Osteoblast (primary cell): ENCODE data around the gene SIRT3. TPM values are rescaled to one million over a fixed set of nuclear protein-coding genes. Genes with fewer than 3 reads are reported as not detected.
"Not testable (repeated sequence)": the region's sequence is repeated elsewhere in the genome, so short reads cannot be mapped to it uniquely, and the experiment has no call there.

Source experiments
- DNase-seq: peaks from one replicate; pipeline ENCODE4 v3.0.0; 2011; ENCODE audit warnings: low spot score, mixed read lengths; ENCODE audit not compliant: insufficient read length; ENCODE audit errors: missing footprints
- H2AFZ ChIP-seq: 2 replicates; pipeline ENCODE4 v1.6.0; 2011; ENCODE audit warnings: mild to moderate bottlenecking, low read length
- H3K27ac ChIP-seq: 2 replicates; pipeline ENCODE4 v1.5.1; 2011; ENCODE audit warnings: mild to moderate bottlenecking, low read depth, low read length, moderate library complexity
- H3K27me3 ChIP-seq: 2 replicates; pipeline ENCODE4 v1.6.0; 2012; ENCODE audit warnings: mild to moderate bottlenecking, control low read depth, inconsistent platforms, low read length, moderate library complexity; ENCODE audit not compliant: insufficient read depth
- H3K36me3 ChIP-seq: 2 replicates; pipeline ENCODE4 v1.5.1; 2011; ENCODE audit warnings: mild to moderate bottlenecking, low read length, control low read depth, moderate library complexity; ENCODE audit not compliant: insufficient read depth
- H3K4me1 ChIP-seq: 2 replicates; pipeline ENCODE4 v1.5.1; 2011; ENCODE audit warnings: mild to moderate bottlenecking, low read length, control low read depth, moderate library complexity; ENCODE audit not compliant: insufficient read depth
- H3K4me2 ChIP-seq: 2 replicates; pipeline ENCODE4 v1.6.0; 2011; ENCODE audit warnings: mild to moderate bottlenecking, low read length; ENCODE audit not compliant: insufficient read depth
- H3K4me3 ChIP-seq: fragments of 200-600 bp; sonication (generic); 3 replicates; pipeline ENCODE4 v1.5.1; 2012; ENCODE audit warnings: mild to moderate bottlenecking, low read length, inconsistent platforms; ENCODE audit not compliant: insufficient read depth
- H3K79me2 ChIP-seq: 2 replicates; pipeline ENCODE4 v1.6.0; 2012; ENCODE audit warnings: mild to moderate bottlenecking, low read length, control low read depth, inconsistent platforms; ENCODE audit not compliant: insufficient read depth
- H3K9me3 ChIP-seq: 2 replicates; pipeline ENCODE4 v1.5.1; 2011; ENCODE audit warnings: low read depth, low read length, control low read depth
- H4K20me1 ChIP-seq: 2 replicates; pipeline ENCODE4 v1.6.0; 2012; ENCODE audit warnings: mild to moderate bottlenecking, low read length, control low read depth; ENCODE audit not compliant: insufficient read depth
- CTCF ChIP-seq: IDR thresholded peaks from 2 replicates; pipeline ENCODE4 v1.5.1; 2011; ENCODE audit warnings: mild to moderate bottlenecking, low read depth, low read length, moderate library complexity; ENCODE audit errors: extremely low read depth
- total RNA-seq: library from RNA; depleted of rRNA; stranded (reverse); fragments of >200 nt; gene quantifications from 2 replicates; pipeline ENCODE4 v1.2.3, GENCODE V29; 2012

SIRT3 gene
- total RNA-seq, 1 donor: 11.2 TPM

- not testable (repeated sequence) for H4K20me1 ChIP-seq, H3K36me3 ChIP-seq, H3K4me2 ChIP-seq, DNase-seq, H3K4me3 ChIP-seq, H3K79me2 ChIP-seq, H3K27me3 ChIP-seq, H3K9me3 ChIP-seq, H3K4me1 ChIP-seq, H2AFZ ChIP-seq, H3K27ac ChIP-seq
- peak; percentile 26 for TF ChIP-seq CTCF
Measured at GRCh38 chr11:191490-192478, 44.4 kb downstream of the SIRT3 start.

GRCh38 chr11:190546-190945 is 45.6 kb downstream of the SIRT3 start:
- not testable (repeated sequence) for H3K36me3 ChIP-seq, H3K27me3 ChIP-seq, H3K4me1 ChIP-seq, H3K9me3 ChIP-seq, H3K27ac ChIP-seq, H3K79me2 ChIP-seq, H2AFZ ChIP-seq, H3K4me2 ChIP-seq, DNase-seq, H4K20me1 ChIP-seq, H3K4me3 ChIP-seq

- H3K4me1 ChIP-seq, H3K4me3 ChIP-seq, H3K27me3 ChIP-seq, H3K79me2 ChIP-seq, H3K36me3 ChIP-seq, H3K9me3 ChIP-seq, H2AFZ ChIP-seq, H3K27ac ChIP-seq, H3K4me2 ChIP-seq, H4K20me1 ChIP-seq, DNase-seq: not testable (repeated sequence)
Measured at GRCh38 chr11:189843-190311, 46.3 kb downstream of the SIRT3 start.

- H3K4me3 ChIP-seq, H3K4me1 ChIP-seq, H3K79me2 ChIP-seq: not testable (repeated sequence)
Measured at GRCh38 chr11:189200-189783, 46.9 kb downstream of the SIRT3 start.

GRCh38 chr11:180242-180641 is 55.9 kb downstream of the SIRT3 start:
- DNase-seq, H3K4me2 ChIP-seq, H3K27me3 ChIP-seq, H3K36me3 ChIP-seq, H2AFZ ChIP-seq, H3K79me2 ChIP-seq, H3K9me3 ChIP-seq, H4K20me1 ChIP-seq, H3K4me1 ChIP-seq, H3K27ac ChIP-seq, H3K4me3 ChIP-seq: not testable (repeated sequence)

More at GRCh38 chr11:189200-189783, 46.9 kb downstream of the SIRT3 start:
- not testable (repeated sequence) for H3K27me3 ChIP-seq, H4K20me1 ChIP-seq, DNase-seq, H3K27ac ChIP-seq, H2AFZ ChIP-seq, H3K4me2 ChIP-seq, H3K36me3 ChIP-seq, H3K9me3 ChIP-seq

Other genes with a start within 250 kb of the SIRT3 start
- not detected in 2 replicates for gene SCGB1C1, start 43.3 kb downstream of the SIRT3 start, total RNA-seq
- 24.6 and 25.6 TPM in 2 replicates for gene BET1L, start 28.9 kb downstream of the SIRT3 start, total RNA-seq
- gene RIC8A, start 28.6 kb downstream of the SIRT3 start, total RNA-seq: 128 and 134 TPM in 2 replicates
- gene PSMD13, start 634 bp upstream of the SIRT3 start, total RNA-seq: 110 and 117 TPM in 2 replicates
- not detected in 2 replicates for gene NLRP6, start 42.1 kb upstream of the SIRT3 start, total RNA-seq
- gene PGGHG, start 52.8 kb upstream of the SIRT3 start, total RNA-seq: 7.7 and 8.7 TPM in 2 replicates
- not detected in 2 replicates for gene IFITM5, start 63.2 kb upstream of the SIRT3 start, total RNA-seq
- gene IFITM2, start 71.5 kb upstream of the SIRT3 start, total RNA-seq: 54.5 and 105 TPM in 2 replicates
- 48.6 and 64.4 TPM in 2 replicates for gene IFITM1, start 77.7 kb upstream of the SIRT3 start, total RNA-seq
- gene IFITM3, start 84.5 kb upstream of the SIRT3 start, total RNA-seq: 98.4 and 116 TPM in 2 replicates
- gene B4GALNT4, start 133.2 kb upstream of the SIRT3 start, total RNA-seq: 0.88 and 2.2 TPM in 2 replicates
- gene PKP3, start 157.9 kb upstream of the SIRT3 start, total RNA-seq: 0.88 and 2.5 TPM in 2 replicates
- 10.9 and 14.5 TPM in 2 replicates for gene SIGIRR, start 178.7 kb upstream of the SIRT3 start, total RNA-seq
- gene ANO9, start 205.7 kb upstream of the SIRT3 start, total RNA-seq: under 0.01 TPM in 1 of 2 replicates, not detected in the other
- 33.0 and 36.2 TPM in 2 replicates for gene PTDSS2, start 213.9 kb upstream of the SIRT3 start, total RNA-seq